IPS-NIHi7 (cell line): ENCODE measurements around the gene PARP2.

Experiments
- DNase-seq: peaks from one replicate; pipeline ENCODE4 v3.0.0; 2012; ENCODE audit warnings: mixed read lengths; ENCODE audit errors: extremely low spot score

Gene PARP2

GRCh38 chr14:20397511-20397910 lies 54.1 kb downstream of the PARP2 start:
- DNase-seq: no peak

- no peak for DNase-seq
Measured at GRCh38 chr14:20400589-20400964, 57.1 kb downstream of the PARP2 start.

GRCh38 chr14:20400965-20401593 lies 57.6 kb downstream of the PARP2 start:
- DNase-seq: no peak

- no peak for DNase-seq
Measured at GRCh38 chr14:20403521-20403920, 60.1 kb downstream of the PARP2 start.
